NT2/D1 (cell line): ENCODE data around the gene ARL4A.

ENCODE experiments used
- YY1 ChIP-seq: IDR thresholded peaks from 2 replicates; pipeline ENCODE4 v1.6.1; 2011; ENCODE audit not compliant: insufficient read length, insufficient read depth
- ZNF274 ChIP-seq: IDR thresholded peaks from 2 replicates; pipeline ENCODE4 v1.6.1; 2011; ENCODE audit warnings: mild to moderate bottlenecking, low read depth, low read length

DNA sequence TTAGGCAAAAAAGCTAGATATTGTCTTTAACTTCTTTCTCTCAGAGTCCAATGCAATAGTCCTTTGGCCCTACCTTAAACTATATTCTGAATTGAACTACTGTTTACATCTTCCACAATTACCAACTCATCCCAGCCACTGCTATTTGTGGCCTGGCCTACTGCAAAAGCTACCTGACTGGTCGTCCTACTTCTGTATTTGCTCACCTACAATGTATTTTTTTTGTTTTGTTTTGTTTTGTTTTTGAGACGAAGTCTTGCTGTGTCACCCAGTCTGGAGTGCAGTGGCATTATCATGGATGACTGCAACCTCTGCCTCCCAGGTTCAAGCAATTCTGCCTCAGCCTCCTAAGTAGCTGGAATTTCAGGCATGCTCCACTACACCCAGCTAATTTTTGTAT, 51.2 kb downstream of the ARL4A start:
- TF ChIP-seq YY1 (no peak), ZNF274 (no peak)
